ENCODE results near the gene DNER.

DNA sequence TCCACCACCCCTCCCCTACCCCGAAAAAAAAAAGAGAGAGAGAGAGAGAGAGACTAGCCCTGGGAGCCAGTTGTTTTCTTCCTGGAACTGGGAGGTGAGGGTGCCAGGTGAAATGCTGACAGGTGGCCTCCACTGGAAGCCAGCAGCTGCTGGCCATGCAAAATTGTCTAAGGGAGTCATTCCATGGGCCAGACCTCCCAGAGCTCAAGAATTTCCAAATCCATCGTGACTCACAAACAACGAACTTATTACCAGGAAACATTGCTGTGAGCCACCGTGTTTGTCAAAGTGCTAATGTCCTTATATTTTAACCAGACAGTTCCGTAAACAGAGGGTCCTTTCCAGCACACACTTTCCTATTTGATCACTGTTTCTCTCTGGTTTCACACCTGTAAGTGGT is 374.7 kb downstream of the DNER start:
- TF ChIP-seq, protein P1, sequence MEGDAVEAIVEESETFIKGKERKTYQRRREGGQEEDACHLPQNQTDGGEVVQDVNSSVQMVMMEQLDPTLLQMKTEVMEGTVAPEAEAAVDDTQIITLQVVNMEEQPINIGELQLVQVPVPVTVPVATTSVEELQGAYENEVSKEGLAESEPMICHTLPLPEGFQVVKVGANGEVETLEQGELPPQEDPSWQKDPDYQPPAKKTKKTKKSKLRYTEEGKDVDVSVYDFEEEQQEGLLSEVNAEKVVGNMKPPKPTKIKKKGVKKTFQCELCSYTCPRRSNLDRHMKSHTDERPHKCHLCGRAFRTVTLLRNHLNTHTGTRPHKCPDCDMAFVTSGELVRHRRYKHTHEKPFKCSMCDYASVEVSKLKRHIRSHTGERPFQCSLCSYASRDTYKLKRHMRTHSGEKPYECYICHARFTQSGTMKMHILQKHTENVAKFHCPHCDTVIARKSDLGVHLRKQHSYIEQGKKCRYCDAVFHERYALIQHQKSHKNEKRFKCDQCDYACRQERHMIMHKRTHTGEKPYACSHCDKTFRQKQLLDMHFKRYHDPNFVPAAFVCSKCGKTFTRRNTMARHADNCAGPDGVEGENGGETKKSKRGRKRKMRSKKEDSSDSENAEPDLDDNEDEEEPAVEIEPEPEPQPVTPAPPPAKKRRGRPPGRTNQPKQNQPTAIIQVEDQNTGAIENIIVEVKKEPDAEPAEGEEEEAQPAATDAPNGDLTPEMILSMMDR (IDR thresholded peaks at IDR 0.05; ENCODE audit: low read depth, low read length) = no peak
- TF ChIP-seq EZH2phosphoT487 (IDR thresholded peaks at IDR 0.05; ENCODE audit: low read depth) = no peak

Measured in OCI-LY3 (cell line).